ENCODE data around the gene LTBP2. TPM values are rescaled to one million over a fixed set of nuclear protein-coding genes. Genes with fewer than 3 reads are reported as not detected.
A peak's percentile ranks its signal among the peaks of the same experiment; 100 is the strongest.

LTBP2 gene
- total RNA-seq, 3 donors from 2014 or later = 1.7 to 10.2 (median 3.0) TPM

DNA sequence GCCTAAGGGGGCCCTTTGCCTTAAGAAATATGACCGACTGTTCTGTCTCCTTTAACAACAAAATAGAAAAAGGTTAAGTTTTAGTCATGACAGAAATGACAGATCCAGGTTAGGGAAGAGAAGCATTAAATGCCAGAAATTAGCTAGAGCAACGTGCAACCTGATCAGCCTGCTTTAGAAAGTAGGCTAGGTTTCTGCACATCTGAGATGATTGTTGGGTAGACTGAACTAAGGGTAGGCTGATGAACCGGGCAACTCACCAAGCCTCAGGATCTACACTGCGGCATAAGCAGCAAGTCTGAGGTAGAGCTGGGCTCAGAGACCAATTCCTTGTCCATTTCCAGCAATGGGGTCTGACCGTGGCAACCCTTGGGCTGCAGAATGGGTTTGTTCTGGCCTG, 148.3 kb downstream of the LTBP2 start:
- ATAC-seq (no peak), DNase-seq (no peak)
- TF ChIP-seq, protein P1, sequence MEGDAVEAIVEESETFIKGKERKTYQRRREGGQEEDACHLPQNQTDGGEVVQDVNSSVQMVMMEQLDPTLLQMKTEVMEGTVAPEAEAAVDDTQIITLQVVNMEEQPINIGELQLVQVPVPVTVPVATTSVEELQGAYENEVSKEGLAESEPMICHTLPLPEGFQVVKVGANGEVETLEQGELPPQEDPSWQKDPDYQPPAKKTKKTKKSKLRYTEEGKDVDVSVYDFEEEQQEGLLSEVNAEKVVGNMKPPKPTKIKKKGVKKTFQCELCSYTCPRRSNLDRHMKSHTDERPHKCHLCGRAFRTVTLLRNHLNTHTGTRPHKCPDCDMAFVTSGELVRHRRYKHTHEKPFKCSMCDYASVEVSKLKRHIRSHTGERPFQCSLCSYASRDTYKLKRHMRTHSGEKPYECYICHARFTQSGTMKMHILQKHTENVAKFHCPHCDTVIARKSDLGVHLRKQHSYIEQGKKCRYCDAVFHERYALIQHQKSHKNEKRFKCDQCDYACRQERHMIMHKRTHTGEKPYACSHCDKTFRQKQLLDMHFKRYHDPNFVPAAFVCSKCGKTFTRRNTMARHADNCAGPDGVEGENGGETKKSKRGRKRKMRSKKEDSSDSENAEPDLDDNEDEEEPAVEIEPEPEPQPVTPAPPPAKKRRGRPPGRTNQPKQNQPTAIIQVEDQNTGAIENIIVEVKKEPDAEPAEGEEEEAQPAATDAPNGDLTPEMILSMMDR (IDR thresholded peaks at IDR 0.05) = no peak
- intact Hi-C loops (cut with DNase I, micrococcal nuclease) = no loop called here
- Histone ChIP-seq H3K4me1 (ENCODE audit: low read depth) (no peaks in the 10 kb centered on the region), H3K4me3 (no peak overlapping the region), H3K9me3 (no peaks in the 10 kb centered on the region), H3K36me3 (ENCODE audit: low read depth) (no peaks in the 10 kb centered on the region)

DNA sequence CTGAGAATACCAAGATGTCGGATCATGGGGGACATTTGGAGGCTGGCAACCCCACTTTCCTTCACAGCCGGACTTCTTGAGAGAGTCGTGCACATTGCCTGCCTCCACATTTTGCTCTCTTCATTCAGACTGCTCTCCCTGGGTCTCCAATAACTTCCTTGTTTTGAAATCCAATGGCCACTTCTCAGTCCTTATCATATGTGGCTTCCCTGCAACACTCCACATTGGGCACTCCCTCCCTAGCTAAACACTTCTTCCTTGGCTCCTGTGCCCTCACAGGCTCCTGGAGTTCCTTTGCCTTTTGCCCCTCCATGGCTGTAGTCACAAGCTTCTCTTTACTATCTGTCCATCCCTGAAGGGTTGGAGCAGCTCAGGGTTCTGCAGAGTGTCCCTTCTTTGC, 149.0 kb downstream of the LTBP2 start:
- DNase-seq (no peak), ATAC-seq (no peak)
- no peaks in the 10 kb centered on the region for H3K4me1 ChIP-seq (ENCODE audit: low read depth)
- H3K9me3 ChIP-seq = no peaks in the 10 kb centered on the region
- TF ChIP-seq, protein P1 (IDR thresholded peaks at IDR 0.05) = no peak
- no peaks in the 10 kb centered on the region for H3K36me3 ChIP-seq (ENCODE audit: low read depth)
- H3K4me3 ChIP-seq = no peak overlapping the region
- intact Hi-C loops (cut with DNase I, micrococcal nuclease) = no loop called here

- H3K36me3 ChIP-seq (ENCODE audit: low read depth) = no peaks in the 10 kb centered on the region
- no peak overlapping the region for H3K4me3 ChIP-seq
- intact Hi-C loops (cut with DNase I, micrococcal nuclease) = no loop called here
- H3K9me3 ChIP-seq = no peaks in the 10 kb centered on the region
- H3K4me1 ChIP-seq (ENCODE audit: low read depth) = no peaks in the 10 kb centered on the region
- no peak for ATAC-seq
- TF ChIP-seq, protein P1 (IDR thresholded peaks at IDR 0.05) = no peak
- DNase-seq = no peak
These were observed 152.1 kb downstream of the LTBP2 start for GRCh38 chr14:74459976-74460375.

GRCh38 chr14:74459289-74459946, 152.6 kb downstream of the LTBP2 start:
- H3K4me3 ChIP-seq = no peak overlapping the region
- no peaks in the 10 kb centered on the region for H3K36me3 ChIP-seq (ENCODE audit: low read depth)
- H3K9me3 ChIP-seq = no peaks in the 10 kb centered on the region
- H3K4me1 ChIP-seq (ENCODE audit: low read depth) = no peaks in the 10 kb centered on the region
- TF ChIP-seq, protein P1 (IDR thresholded peaks at IDR 0.05) = no peak
- ATAC-seq (peak; percentile 48), DNase-seq (peak in 2 of 3 donors; percentile 13 to 29)
- intact Hi-C loops (cut with DNase I, micrococcal nuclease) = no loop called here

- intact Hi-C loops (cut with DNase I, micrococcal nuclease) = no loop called here
- H3K4me1 ChIP-seq (ENCODE audit: low read depth) = no peaks in the 10 kb centered on the region
- DNase-seq (no peak), ATAC-seq (no peak)
- H3K9me3 ChIP-seq = no peaks in the 10 kb centered on the region
- H3K4me3 ChIP-seq = no peak overlapping the region
- TF ChIP-seq, protein P1 (IDR thresholded peaks at IDR 0.05) = no peak
- no peaks in the 10 kb centered on the region for H3K36me3 ChIP-seq (ENCODE audit: low read depth)
These were observed 154.5 kb downstream of the LTBP2 start for GRCh38 chr14:74457565-74457895.

Data from mucosa of descending colon (tissue), 3 donors.